Mucosa of gallbladder (tissue), 1 donor: ENCODE data around the gene TMEM108. TPM values are rescaled to one million over a fixed set of nuclear protein-coding genes. Genes with fewer than 3 reads are reported as not detected.

Source experiments
- DNase-seq: peaks from one replicate; pipeline ENCODE4 v3.0.0-alpha.2; 2020; ENCODE audit warnings: low spot score
- total RNA-seq: library from RNA; stranded (reverse); gene quantifications from one replicate; pipeline ENCODE4 v1.2.1, GENCODE V29; 2021
- donor health status: DM: no; HTN: no; CAD: no.

The TMEM108 gene
- total RNA-seq, 1 donor from 2014 or later: 0.95 TPM

DNA sequence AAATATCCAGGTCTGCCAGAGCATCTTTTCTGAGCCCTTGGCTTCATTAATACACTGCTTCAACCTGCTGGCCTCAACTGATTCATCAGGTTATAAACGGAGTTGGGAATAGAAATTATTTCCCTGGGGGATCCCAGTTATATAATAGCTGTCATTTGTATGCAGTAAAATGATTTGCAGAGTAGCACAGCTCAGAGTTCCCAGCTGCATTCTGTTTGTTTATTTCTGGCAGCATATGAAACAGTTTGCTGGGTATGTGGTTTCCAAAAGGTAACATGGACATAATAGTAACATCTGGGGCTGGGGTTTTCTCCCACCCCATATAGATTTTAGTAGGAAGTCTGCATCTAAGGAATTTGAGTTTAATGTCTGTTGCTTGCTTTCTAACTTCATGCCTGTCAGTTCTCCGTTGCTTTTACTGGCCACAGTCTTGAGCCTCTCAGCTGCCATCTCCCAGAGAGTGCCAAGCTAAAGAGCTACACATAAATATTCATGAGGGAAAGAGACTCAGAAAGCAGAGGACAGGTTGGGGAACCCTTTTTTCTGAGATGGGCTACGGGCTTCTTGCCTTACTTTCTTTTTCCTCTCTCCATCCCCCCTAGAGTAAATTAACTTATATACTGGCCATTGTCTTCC is 124.6 kb downstream of the TMEM108 start:
- no peak for DNase-seq

DNA sequence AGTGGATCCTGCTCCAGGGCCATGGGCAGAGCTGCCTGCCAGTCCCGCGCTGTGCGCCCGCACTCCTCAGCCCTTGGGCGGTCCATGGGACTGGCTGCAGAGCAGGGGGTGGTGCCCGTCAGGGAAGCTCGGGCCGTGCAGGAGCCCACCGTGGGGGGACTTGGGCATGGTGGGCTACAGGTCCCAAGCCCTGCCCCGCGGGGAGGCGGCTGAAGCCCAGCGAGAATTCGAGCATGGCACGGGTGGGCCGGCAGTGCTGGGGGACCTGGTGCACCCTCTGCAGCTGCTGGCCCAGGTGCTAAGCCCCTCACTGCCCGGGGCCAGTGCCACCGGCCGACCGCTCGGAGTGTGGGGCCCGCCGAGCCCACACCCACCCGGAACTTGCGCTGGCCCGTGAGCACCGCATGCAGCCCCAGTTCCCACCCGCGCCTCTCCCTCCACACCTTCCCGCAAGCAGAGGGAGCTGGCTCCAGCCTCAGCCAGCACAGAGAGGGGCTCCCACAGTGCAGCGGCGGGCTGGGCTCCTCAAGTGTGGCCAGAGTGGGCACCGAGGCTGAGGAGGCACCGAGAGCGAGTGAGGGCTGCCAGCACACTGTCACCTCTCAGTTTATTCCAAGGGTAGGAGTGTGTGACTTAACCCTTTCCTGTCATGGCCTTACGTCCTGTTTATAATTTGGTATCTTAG is 129.3 kb downstream of the TMEM108 start:
- no peak for DNase-seq

DNA sequence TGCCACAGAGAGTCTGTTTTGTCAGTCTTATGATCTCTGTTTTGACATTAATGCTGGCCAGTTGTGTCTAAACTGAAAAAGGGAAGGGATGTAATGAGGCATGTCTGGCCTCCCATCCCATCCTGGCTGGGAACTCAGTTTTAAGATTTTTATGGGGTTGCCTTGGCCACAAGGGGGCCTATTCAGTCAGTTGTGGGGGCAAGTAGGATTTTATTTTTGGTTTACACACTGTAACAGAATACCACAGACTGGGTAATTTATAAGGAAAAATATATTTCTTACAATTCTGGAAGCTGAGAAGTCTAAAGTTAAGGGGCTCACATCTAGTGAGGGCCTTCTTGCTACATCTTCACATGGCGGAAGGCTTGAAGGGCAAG is 129.8 kb downstream of the TMEM108 start:
- no peak for DNase-seq

DNA sequence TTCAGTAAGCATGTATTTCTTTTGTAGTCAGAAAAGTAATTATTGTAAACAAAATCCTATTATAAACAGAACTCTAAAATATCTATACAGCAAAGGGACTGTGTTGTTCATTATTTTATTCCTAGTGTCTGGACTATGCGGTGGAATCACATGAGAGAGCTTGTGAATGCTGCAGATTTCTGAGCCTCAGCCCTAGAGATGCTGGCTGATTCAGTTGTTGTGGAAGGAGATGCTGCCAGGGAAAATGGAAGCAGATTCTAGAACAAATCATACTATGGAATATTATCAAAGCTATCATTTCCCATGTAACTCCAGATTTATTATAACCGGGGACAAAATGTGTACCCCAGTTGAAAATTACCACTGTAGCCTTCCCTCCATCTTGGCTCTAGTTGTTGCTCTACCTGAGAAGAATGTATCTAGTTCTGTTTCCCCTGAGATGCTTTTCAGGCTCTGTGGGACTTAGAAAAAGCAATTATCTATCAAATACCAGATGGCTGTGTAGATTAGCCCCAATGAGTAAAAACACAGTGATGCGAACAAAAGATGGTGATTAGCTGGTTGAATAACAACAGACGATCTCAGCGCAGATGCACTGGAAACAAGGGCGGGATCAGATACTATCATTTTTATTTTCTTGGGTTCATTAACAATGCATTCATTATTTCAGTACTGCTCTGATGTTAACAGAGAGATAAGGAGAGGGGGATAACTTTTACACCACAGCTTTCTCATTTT is 131.3 kb downstream of the TMEM108 start:
- DNase-seq: no peak

DNA sequence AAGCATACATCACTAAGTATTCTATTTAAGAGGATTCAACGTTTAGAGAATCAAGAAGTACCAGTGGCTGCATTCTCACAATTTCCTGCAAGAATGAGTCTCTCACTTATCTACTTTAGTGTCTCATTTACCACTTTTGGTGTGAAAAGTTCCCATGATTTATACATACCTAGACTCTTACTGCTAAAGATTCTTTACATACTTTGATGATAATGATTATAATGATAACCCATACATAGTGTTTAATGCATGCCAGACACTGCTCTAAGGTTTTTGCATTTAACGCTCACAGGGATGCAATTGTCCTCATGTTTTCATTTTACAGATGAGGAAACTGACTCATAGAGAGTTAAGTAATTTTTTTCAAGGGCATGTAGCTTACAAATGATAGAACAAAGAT is 133.6 kb downstream of the TMEM108 start:
- DNase-seq: no peak

DNA sequence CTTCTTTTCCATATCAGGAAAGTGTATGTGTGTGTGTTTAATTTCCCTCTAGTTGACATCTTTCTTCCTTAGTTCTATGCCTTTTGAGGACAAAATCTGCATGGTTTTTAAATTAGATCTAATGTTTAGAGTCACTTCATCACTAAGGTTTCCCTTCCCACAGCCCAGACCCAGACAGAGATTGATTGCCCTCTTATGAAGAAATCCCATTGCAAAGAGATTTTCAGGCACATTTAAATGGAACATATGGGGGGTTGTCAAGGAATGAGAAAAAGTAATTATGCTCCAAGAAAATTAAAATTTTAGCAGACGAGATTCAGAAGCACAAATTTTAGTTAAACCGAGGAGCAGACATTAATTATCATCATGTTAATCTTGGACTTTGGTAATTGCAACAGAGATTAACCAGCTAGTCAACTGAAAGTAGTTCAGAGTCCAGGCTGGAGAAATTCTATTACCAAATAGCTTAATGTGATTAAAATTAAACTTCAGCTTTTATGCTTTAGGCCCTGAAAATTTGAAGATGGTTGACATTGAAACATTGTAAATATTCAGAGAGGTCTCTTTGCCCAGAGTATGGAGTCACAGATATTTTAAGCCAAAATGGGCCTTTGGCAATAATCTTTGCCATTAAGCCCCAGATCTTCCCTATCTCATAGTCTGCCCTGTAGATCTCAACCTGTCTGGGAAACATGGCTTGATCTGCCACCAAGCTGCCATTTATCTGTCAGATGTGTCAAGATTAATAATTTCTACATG is 143.4 kb downstream of the TMEM108 start:
- no peak for DNase-seq

DNA sequence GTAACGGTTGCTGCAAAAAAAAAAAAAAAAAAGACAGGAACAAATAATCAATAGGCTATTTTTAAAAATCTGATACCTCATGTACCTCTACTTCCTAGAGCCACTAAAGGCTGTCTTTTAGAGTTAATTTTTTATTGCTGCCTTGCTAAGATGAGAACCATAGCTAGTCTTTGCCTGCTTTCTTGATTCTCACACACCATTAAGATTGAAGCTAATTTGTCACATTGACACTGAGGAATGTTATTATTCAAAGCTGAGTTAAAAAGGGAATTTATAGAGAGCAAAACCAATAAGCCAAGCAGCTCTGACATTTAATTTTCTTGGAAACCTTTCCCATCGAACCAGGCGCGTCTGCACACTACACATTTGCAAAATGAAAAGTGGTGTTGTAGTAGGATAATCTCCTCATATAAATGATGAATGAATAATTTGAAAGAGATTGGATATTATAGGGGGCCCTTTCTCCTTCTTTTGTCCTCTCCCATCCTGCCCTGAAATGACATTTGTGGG is 149.7 kb downstream of the TMEM108 start:
- DNase-seq: no peak

DNA sequence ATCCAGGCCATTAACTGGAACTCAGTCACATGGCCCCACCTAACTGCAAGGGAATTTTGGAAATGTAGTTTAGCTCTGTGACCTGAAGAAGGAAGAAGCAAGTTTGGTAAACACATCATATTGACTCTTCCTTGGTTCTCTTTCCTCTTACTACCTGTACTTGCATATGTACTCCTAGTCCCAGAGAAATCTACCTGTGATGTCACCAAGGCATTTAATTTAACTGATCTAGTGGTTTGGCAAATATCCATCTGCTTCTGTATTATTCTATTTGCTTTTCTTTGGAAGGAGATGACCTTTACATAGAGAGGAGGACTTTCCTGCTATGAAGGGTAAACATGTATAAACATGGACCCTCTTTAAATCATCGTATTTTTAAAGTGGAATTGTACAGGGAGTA is 150.8 kb downstream of the TMEM108 start:
- DNase-seq: no peak

DNA sequence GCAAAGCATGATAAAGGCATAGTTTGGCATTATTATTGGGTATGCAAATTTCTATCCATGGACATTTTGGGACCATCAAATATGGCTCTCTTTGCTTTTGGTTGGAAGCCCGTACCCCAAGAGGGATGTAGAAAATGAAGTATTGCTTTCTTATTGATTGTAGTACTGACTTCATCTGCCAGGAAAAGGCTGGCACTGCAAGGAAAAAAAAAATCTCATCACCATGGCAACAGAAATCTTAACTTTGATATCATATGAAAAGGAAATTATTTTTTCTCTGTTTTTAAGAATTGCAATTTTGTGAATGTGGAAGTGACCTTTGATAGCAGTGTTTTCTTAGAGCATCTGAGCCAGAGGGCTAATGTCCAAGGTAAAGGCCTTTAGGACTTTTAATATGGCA is 151.7 kb downstream of the TMEM108 start:
- no peak for DNase-seq

DNA sequence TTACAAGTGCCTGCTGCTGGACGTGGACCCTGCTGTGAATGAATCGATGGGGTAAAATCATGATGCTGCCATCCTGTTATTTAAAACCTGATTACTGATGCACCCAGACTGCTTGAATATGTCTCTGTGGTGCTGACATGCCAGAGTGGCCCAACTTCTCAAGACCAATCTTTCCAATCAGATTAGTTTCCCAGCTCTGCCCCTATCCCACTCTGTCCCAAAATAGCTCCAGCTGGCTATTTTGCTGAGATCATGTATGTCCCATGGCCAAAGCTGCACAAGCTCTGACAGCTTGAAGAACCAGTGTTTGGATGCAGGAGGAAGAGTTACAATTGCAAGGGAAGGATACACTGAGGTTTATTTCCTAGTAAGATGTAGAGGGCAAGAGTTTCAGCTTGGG is 153.6 kb downstream of the TMEM108 start:
- DNase-seq: no peak

DNA sequence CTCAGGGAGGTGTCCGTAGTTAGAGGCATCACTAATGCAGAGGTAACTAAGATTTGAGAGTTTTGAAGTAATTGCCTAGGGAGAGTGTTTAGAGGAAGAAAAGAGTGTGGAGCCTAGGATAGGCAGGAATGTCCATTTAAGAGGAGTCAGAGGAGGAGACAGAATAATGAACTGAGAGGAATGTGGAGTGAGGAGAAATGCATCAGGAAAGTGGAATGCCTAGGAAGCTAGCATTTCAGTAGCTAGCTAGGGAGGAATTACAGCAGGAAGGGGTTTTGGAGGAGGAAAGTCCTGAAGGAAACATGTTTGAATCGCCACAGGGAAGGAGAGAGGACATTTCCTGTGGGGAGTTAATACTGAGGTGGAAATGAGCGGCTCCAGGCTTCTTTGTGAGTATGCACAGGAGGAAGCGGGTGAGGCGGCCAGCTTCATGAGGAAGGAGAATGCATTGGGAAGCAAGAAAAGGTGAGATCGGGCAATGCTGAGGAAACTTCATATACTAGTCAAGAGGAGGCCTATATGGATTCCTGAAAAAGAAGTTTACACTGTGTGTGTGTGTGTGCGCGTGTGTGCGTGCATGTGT is 154.3 kb downstream of the TMEM108 start:
- no peak for DNase-seq

DNA sequence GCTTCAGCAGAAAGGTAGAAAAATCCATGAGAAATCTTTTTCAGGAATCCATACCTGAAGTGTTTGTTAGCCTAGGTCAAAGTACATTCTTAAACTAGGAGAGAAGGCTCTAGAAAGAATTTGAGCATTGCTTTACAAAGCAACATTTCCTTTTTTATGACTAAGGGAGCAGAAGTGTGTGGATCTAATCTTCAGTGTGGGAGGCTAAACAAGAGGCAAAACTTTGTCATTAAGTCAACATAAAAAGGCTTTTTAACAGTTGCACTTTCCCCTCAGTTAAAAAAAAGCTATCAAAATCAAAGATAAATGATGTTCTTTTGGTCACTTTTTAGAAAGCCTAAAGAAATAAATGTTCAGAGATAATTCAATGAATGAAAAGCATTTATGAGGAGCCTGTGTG is 154.8 kb downstream of the TMEM108 start:
- no peak for DNase-seq

DNA sequence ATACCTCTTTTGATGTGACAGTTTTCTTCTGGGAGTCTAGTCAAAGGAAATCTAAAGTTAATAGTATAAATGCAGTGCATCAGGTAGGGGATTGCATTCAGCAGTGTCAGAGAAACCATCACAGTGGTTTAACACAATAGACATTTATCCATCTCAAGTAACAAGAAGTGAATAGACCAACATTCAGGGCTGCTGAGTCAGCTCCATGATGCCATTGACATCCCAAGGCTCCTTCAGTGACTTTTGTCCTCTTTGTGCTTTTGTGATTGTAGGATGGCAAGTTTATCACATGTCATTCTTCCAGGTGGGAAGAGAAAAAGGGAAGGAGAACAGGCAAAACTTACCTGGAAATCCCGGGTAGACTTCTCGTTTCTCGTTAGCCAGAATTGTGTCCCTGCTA is 158.3 kb downstream of the TMEM108 start:
- DNase-seq: no peak

DNA sequence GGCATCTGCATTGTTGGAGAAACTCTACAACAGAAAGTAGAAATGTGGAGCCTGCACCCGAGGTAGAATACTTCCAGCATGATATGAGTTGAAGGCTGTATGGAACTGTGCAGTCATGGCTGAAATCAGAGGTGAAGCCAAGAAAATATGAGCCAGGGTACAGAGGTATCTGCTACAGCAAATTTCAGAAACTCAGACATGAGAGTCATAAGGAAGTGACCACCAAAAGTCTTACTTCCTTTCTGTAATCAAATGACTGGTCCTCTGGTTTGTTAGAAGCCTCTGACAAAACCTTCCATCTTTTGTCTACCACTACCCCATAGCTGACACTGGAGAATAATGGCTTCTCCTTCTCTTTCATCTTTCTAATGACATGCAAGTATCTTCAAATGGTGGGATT is 159.4 kb downstream of the TMEM108 start:
- DNase-seq: no peak

DNA sequence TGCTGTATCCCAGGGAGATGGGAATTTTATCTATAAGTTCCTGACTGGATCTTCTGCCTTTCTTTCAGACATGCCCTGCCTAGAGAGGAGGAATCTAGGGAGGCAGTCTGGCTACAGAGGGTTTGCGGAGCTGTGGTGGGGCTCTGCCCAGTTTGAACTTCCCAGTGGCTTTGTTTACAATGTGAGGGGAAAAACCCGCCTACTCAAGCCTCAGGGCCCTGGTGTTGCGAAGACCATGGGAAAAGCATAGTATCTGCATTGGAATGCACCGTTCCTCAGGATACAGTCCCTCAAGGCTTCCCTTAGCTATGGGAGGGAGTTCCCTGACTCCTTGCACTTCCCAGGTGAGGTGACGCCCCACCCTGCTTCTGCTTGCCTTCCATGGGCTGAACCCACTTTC is 168.7 kb downstream of the TMEM108 start:
- no peak for DNase-seq

DNA sequence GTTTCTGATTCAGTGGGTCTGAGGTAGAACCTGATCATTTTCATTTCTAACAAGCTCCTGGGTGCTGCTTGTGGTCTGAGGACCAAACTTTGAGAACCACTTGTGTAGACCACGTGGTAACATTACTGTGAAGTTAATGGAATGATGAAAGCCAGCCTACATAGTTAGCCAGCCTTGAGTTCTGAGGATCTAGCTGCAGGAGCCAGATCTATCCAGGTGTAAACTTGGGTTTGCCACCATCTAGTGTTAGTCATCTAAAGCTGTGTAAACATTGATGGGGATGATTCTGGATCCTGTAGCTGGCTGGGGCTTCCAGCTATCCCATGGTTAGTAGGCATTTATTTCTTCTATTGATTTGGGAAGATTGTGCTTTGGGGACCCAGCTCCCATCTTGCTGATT is 170.0 kb downstream of the TMEM108 start:
- no peak for DNase-seq

DNA sequence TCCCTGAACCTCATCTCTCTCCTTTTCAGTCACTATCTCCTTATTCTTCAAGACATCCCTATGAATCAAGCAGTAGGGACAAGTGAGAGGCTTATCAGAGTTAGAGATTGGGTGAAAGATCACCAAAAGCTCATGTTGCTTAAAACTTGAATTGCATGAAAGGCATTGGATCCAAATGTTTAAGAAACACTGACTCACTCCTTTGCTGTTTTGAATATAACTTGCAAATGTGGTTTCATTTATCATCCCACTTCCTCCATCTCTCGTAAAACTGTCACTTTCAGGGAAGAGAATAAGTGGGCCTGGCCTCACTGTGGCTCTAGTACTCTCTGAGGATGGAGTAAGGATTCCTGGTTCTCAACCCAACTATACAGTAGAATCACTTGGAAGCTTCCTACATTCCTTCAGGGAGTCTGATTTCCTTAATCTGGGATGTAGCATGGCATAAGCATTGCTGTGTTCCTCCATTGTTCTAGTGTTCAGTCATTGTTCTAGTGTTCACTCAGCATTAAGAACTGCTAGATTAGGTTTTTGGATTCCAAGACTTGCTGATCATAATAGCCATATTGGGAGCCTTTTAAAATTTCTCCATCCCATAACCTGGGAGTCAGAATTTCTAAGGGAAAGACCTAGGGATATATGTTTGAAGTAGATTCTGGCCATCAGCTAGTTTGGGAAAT is 171.8 kb downstream of the TMEM108 start:
- no peak for DNase-seq

DNA sequence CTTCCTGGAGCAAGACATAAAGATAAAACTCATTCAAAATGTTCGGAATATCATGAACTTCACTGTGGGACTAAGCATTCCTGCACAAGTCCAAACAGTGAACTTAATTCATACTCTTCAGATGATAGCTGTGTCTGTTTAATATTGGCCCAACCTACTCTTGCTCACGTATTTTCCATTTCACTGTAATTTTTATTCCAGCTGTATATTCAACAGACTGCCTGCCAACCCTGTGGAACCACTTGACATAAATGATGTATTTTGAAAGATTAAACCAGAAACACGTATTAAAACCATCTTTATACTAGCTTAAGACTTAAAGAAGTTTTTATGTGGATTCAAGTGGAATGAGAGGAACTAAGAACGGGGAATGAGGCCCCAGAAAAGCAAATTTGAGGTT is 172.5 kb downstream of the TMEM108 start:
- no peak for DNase-seq

DNA sequence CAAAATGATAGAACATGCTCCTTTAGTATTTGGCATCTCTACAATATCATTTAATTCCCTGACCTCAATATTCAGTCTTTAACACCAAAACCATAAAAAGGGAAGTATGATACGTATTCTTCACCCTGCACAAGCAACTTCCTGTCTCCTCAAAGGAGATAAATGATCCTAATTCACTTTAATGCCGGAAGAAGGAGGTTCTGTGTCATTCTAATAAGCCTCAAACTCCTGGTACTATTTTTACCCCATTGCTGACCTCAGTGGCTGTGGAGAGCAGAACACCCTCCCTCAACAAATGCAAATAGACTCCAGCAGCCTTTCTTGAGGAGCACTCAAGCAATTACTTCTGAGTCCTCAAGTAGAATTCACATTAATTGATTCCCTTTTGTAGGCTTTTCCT is 173.3 kb downstream of the TMEM108 start:
- DNase-seq: no peak

DNA sequence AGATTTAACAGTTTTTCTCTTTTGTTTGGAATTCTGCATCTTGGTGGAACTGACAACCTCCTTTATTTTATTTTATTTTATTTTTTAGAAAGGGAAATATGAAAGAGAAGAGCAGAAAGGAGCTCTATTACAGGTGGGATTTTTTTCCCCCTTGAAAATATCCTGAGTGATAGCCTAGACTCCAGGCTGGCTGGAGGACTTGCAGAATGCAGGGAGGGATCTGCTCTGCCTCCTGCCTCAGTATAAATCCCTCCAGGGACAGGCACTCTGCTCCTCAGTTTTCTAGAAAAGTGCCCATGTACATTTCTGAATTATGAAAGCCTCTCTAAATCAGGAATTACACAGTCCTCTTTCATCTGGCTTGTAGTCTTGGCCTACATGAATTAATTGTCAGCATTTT is 173.7 kb downstream of the TMEM108 start:
- no peak for DNase-seq

DNA sequence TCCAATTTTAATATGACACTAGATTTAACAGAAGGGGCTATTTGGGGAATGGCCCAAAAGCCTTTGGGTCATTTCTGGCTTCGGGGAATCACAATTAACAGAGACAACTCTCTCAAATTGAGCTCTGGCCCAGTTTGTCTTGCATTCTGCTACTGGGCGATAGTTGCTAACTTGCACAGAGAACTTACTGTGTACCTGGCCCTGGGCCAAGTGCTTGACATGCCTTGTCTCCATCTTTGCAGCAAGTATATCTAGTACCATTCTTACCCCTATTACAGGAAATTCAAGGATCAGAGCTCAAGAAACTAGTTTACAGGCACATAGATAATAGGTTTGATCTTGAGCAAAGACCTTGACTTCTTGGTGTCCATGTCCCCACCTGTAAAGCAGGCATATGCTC is 175.7 kb downstream of the TMEM108 start:
- no peak for DNase-seq
